ENCODE data around the gene CCR3.

The CCR3 gene

DNA sequence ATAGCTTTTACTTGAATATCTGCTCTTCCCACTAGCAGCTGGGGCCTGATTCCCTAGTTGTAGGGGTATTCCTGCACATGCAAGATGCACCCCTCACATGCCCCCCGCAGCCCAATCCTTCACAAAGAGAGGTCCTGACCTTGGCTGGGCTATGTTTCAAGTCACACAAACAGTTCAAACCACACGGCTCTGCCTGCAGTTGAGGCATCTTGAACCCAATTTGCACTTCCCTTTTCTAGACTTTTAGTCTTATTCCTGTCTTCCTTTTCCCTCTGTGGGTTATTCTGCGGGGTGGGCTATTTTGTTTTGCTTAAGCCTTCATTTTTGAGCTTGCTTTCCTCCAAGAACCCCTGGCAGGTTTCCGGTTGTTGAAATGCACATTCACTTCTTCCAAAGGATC is 20.9 kb upstream of the CCR3 start:
- DNase-seq (ENCODE audit: low read depth) = no peak

DNA sequence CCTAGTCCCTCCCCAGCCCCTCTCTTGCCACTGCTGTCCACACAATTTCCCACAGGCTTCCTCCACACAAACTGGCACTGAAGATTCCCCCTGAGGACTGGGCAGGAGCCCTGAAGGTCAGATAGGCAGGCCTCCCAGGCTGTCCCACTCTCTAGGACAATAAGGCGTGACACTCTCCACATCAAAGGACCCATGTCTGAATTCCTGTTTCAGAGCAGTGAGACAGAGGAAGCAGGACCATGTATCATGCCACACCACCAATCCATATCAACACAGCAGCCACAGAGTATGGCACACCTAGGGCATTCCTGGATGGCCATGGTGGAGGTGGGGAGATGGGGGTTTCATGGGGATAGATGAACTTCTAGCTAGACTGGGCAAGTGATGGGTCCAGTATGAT is 20.3 kb upstream of the CCR3 start:
- DNase-seq (ENCODE audit: low read depth) = no peak

DNA sequence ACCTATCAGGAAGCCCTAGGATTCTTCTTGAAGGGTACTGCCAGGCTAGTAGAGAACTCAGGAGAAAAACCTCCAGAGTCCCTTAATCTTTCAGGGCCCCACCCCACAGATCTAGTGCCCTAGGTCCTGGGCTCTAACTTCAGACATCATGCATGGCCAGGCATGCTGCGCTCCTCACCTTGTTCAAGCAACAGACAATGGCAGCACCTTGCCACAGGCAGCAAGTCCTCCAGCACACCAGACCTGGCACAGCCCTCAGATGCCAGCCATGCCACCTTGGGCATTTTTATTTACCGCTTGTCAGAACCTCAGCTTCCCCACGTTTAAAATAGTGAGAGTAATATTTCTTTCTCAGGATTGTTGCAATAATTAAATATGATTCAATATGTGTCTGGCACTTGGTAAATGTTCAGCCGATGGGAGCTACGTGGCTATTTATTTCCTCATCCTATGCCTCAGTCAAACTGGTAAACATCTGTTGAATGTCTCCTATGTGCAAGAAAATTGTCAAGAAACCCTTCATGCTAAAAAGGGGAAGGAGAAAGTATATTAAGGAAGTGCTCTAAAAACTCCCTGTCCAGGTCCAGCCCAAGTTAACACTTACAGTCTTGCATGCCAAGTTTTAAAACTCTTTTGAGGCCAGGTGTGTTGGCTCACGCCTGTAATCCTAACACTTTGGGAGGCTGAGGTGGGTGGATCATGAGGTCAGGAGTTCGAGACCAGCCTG is 19.7 kb upstream of the CCR3 start:
- DNase-seq (ENCODE audit: low read depth) = peak; percentile 8

DNA sequence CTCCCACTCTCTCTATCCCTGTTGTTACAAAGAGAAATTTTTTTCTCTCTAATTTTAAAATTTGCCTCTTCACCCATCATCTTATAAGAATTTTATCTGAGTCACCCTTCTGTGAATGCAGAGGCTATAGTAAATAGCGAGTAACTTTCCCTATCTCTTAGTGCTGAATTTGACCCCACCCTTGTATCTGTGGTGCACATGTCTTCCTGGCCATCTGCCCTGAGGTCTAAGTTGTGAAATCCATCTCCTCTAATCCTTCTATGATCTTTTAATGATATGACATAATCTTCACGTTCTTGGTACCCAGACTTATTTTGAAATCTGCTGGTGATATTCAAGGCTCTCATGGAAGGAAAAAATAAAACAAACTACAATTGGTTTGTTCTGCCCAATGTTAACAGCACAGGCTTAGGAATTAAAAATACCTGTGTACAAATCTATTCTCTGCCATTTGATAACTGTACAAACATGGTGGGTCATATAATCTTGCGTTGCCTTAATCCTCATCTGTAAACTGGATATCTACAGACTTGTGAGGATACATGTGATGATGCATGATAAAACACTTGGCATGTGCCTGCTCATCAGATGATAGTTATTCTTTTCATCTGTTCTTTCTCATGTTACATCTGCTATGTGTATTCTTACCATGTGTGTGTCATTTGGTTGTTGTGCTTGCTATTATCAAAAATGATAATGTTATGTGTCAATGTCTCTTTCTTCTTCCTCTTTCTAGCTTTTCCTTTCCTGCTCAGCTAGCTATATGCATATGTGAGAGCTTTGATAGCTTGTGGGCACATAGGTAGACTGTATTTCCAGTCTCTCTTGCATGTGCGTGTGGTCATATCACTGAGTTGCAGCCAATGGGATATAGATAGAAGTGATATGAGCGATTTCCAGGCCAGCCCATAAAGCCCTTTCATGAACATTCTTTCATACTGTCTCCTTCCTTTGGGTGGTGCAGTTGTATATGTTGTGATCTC is 13.7 kb upstream of the CCR3 start:
- DNase-seq (ENCODE audit: low read depth) = peak; percentile 94

DNA sequence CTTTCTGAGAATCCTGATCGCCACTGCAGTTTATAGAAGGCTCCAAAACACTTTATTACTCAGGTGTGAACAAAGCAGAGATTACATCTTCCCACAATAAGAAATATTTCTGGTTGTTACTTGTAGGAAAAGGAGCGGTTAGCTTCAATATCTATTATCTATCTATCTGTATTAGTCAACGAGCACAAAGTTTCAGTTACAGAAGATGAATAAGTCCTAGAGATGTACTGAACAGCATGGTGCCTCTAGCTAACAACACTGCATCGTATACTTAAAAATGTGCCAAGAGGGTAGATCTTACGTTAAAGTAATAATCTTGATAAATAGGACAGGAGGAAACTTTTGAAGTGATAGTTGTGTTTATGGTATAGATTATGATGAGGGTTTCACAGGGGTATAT is 10.9 kb upstream of the CCR3 start:
- no peak for DNase-seq (ENCODE audit: low read depth)

DNA sequence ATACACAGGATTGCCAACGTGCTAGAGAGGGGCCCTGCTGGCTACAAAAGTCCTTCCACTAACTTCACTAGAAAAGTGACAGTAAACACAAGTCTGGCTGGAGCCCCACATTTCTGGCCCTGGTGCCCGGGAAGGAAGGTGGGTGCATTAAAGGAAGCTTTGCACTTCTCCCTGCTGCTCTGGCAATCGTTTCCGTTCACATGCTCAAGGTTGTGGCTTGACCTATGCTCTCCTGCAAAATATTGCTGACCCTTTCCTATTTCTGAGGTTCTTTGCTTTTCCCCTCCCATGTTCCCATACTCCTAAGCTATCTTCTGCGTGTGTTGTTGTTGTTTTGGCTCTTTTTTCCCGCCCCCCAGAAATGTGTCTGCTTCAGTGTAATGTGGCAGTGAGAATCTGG is 9.1 kb upstream of the CCR3 start:
- no peak for DNase-seq (ENCODE audit: low read depth)

DNA sequence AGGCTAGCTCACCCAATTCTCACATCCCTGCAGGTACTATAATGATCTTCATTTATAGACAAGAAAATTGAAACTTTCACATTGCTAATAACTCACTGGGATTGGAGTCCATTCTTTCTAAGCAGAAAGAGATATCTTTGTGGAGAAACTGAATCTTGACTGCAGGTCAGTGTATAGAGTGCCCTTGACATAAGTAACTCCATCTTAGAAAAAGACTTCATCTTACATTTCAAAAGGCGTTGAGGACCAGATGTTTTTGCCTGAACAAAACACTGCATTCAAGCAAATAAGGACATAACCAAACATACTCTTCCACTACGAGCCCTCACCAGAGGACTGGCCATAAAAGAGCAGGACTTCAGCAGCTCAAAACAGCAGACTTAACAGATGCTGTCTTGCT is 6.8 kb upstream of the CCR3 start:
- no peak for DNase-seq (ENCODE audit: low read depth)

DNA sequence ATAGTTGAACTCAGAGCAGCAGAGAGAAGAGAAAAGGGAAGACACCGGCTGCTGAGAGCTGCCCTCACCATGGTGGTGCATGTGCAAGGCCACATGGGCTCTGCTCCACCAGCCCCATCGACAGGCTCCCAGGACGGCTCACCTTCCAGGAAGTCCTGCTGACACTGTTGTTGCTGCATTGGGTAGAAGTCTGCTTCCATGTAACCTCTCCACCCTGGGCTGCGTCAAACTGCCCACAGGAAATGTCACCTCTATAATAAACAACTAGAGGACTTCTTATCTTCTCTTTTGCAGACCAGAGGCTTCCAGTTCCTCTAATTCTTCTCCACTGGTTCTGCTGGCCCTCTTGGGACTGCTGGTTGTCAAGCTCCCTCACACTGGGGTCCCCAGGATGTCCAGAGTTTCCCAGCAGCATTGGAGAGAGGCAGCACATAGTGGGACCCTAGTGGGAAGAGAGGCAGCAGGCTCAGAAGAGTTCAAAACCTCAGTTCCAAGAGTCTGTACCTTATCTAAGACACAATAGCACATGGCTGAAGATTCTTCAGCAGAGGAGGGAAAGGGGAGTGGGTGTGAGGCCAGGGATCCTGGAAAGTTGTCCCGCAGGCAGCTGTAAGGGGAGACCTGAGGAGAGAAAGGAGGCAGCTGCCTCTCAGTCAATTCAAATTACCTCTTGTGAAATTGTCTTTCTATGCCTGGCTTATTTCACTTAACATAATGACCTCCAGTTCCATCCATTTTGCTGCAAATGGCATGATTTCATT is 5.8 kb upstream of the CCR3 start:
- DNase-seq (ENCODE audit: low read depth) = no peak

DNA sequence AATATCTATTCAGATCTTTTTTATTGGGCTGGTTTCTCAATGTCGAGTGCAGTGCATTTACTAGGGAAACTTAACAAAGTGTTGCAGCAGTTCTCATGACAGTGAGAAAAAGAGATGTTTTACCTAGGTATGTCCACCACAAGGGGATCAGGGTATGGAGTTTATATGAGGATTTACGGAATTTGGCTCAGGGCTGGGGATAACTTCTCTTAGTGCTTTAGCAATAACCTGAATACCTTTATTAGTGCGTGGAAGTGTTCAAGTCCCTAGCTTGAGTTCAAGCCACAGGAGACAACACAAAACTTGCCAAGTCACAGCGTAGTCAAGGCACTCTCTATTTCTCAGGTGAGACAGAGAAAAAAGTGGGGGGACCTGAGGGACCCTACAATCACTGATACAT is 3.9 kb upstream of the CCR3 start:
- no peak for DNase-seq (ENCODE audit: low read depth)

DNA sequence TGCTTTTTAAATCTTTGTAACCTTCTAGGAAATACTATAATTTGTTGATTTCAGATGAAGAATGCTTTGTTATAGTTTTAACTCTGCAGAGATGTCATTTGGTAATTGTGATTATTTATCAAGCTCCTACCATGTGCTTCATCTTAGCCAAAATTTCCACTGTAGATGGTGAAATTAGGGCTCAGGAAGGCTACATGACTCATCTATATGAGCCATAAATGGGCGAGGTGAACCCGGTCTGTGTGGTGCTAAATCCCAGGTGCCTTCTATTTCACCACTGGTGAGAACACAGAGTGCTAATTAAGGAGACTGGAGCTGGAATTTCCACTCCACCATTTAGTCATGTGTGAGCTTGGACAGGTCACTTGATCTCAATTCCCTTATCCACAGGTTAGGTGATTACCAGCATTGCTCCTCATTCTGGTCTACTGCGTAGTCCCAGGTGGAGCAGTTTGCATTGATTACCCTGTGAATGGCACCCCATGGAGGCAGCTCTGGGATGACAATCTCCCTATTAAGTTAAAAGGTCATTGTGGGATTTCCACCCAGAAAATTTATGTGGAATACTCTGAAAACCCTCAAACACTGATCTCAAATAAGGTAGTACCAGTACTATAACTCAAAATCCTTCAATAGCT is 2.8 kb upstream of the CCR3 start:
- DNase-seq (ENCODE audit: low read depth) = no peak

DNA sequence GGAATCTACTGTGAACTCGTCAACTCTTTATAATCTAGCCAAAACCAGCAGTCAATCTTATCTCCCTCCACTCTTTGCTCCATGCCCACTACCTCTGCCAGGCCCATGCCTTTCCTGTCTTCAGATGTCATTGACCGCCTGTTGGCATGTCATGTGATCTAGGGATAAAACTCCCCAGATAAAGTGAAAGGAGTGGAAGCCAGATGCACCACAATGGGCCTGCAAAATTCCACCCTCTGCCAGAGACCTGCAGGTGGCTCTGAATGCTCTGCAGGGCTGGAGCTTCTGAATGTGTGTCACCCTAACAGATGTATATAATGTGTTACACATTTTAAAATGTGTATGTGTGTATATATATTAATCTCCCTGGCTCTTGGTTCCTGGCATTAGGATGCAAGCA is 2.3 kb upstream of the CCR3 start:
- no peak for DNase-seq (ENCODE audit: low read depth)

DNA sequence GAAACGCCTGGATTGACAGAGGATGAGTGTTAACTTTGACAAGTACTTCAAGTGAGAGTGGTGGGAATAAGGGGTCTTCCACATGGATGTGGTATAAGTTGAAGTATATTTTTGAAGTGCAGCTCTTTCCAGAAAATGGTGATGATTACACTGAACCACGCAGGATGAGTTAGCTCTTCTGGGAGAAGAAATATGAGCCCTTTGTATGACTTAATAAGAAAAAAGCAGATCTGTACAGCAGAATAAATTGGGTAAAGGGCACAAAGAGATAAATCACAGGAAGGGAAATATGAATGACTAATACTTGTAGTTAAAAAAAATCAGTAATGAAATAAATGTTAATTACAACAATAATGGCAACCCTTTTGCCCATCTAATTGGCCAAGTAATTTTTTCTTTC is 1.3 kb downstream of the CCR3 start:
- DNase-seq (ENCODE audit: low read depth) = no peak

DNA sequence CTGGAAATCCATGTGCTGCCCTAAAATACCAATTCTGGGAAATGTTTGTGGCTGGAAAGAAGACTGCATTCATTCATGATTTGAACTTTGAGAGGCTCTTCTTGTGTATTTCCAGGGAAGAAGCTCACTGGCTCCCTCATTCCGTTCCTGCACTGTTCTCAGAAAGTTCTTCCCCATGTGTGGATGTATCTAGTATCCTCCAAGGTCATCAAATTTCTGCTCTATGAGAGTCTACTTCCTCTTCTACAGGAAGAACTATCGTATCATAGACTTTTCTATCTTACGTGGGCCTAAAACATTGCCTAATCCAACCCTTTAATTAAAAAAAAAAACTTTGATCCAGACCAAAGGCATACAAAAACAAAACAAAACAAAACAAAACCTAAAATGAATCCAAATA is 2.9 kb downstream of the CCR3 start:
- DNase-seq (ENCODE audit: low read depth) = no peak

DNA sequence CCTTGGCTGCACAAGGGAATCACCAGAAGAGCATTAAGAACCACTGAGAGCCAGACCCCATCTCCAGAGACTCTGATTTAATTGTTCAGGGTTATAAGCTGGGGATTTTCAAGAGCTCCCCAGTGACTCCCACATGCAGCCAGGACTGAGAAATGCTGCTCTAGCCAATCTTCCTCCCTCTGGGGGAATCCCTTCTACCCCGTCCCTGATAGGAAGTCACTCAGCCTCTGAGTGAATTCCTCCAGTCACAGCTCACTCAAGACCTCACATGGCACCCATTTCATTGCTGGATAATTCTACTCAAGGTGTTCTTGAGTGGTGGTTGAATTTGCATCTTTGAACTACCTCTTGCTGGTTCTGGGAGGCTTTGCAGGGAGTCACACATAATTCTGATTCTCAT is 10.7 kb downstream of the CCR3 start:
- no peak for DNase-seq (ENCODE audit: low read depth)

DNA sequence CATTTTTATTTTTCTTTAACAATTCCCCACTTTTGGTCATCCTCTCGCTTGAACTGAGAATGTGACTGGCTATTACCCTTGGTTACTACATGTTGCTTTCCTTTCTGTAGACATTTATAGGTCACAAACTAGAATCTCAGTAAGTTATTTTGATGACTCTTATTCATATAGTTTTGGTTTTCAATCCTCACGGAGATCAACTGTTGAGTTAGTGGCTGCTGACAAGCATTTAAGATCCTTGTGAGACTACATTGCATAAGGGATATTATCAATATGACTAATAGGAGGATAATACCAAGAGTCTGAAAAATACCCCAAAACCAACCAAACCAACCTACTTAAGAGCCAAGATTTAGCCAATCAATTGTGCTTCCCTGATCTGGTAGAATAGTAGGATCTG is 16.3 kb downstream of the CCR3 start:
- DNase-seq (ENCODE audit: low read depth) = no peak

DNA sequence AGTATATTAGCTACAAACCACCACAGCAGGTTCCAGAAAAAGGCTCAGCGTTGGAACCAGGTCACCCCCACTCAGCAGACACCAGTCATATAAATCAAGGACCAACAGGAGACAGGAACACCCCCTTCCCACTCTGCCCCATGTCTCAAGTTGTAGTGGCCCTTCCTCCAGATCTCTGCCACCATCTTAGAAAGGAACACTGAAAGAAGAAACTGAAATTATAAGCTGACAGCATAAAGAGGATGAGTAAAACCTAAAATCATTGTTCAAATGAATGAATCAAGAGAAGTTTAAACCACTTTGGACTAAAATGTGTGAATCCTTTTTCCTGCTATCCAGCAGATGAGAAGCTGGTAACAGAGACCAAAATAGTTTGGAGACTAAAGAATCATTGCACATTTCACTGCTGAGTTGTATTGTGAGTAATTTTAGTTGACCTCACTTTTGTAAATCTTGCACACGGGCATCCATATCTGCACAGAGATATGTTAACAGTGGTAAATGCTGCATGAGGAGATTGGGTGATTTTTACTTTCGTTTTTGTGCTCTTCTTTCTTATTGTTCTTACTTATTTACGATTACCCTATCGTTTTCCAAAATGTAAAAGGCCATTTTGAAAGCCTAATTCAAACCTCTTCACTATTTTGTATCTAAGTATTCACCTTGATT is 19.8 kb downstream of the CCR3 start:
- DNase-seq (ENCODE audit: low read depth) = peak; percentile 7

DNA sequence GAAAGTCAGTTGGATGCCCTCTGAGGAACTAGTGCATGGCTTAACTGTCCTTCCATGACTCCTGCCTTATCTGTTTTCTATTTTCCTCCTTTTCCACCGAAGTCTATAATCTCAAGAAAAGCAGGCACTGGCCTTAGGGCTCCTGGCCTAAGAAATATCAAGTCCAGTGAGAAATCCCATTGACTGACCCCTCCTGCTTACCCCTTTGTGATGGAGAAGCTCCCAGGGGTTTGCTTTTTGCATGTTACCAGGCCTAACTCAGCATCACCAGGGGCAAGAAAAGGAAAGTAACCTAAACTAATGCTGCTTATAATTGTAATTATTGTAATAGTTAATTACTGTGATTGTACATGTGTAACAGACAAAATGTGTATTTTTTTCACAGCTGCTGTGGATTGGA is 21.7 kb downstream of the CCR3 start:
- DNase-seq (ENCODE audit: low read depth) = no peak

DNA sequence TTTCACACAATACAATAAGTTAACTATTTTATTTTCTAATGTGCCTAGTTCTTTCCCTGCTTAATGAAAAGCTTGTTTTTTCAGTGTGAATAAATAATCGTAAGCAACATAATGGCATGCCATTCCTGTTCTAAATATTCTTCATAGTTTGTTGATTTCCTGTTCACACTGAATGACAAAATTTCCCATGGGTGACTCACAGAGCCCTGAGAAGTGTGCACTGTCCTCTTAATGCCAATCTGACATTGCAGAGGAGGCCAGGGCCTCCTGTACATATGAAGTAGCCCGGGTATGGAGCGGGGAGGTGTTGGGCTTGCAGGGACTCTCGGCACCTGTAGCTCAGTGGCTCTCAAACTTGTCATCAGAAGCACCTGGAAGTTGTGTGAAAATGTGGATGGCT is 24.3 kb downstream of the CCR3 start:
- DNase-seq (ENCODE audit: low read depth) = no peak

DNA sequence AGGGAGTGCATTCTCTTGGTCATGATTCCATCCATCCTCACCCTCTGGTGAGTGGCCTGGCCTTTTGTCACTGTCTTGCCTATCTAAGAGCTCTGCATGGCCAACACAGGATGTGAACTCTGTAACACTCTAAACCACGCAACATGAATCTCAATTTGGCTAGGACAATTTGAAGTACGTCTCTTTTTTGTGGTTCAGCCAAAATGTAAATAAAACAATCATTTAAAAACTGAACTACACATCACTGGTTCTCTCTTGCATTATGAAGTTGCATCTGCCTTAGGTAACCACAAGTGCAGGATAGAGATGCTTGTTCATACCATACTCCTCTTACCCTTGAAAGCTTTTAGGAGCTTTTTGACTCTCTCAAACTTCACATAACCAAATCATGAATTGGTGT is 27.3 kb downstream of the CCR3 start:
- DNase-seq (ENCODE audit: low read depth) = no peak

DNA sequence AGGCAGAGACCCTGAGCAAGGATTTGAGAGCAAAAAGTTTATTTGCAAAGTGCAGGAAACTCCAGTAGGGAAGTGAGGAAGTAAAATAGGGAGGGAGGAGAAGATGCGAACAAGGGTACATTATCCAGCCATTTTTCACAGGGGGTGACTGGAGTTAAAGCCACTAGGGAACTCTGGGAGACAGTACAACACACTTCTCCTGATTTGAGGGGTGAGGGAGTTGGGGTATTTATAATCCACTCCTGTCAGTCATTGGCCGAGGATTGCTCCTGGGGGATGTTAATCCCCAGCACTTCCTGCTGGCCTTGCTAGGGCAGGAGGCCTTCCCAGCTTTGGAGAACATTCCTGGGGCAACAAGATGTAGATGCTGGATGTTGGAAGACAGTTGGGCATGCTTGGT is 28.2 kb downstream of the CCR3 start:
- DNase-seq (ENCODE audit: low read depth) = no peak

DNA sequence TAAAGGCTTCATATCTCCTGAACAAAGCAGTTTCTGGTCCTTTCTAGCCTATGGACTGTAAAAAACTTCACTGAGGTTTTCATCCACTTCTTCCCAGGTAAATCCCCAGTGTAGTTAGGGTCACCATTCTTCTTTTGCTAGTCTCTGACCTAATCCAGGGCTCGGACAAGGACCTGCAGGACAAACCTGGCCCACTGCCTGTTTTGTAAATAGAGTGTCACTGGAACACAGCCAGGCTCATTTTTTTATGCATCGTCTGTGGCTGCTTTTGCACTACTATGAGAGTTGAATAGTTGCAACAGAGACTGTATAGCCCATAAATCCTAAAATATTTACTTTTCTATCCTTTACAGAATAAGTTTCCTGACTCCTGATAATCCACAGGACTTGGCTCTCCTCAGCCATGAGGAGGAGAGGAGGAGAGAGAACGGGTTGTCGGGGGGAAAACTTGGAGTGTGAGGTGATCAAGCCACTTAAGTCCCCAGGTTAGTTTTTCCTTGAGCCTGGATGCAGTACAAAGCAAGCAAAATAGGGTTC is 29.0 kb downstream of the CCR3 start:
- no peak for DNase-seq (ENCODE audit: low read depth)
